Measurements from ENCODE around the gene CIRBP. TPM values are rescaled to one million over a fixed set of nuclear protein-coding genes. Genes with fewer than 3 reads are reported as not detected.

CIRBP gene
- total and polyA plus RNA-seq, 2 of the 13 experiments (the other 11 are each of a cell fraction or from before 2014, with no cell fraction given): 133 to 140 TPM

- TF ChIP-seq, protein P1, sequence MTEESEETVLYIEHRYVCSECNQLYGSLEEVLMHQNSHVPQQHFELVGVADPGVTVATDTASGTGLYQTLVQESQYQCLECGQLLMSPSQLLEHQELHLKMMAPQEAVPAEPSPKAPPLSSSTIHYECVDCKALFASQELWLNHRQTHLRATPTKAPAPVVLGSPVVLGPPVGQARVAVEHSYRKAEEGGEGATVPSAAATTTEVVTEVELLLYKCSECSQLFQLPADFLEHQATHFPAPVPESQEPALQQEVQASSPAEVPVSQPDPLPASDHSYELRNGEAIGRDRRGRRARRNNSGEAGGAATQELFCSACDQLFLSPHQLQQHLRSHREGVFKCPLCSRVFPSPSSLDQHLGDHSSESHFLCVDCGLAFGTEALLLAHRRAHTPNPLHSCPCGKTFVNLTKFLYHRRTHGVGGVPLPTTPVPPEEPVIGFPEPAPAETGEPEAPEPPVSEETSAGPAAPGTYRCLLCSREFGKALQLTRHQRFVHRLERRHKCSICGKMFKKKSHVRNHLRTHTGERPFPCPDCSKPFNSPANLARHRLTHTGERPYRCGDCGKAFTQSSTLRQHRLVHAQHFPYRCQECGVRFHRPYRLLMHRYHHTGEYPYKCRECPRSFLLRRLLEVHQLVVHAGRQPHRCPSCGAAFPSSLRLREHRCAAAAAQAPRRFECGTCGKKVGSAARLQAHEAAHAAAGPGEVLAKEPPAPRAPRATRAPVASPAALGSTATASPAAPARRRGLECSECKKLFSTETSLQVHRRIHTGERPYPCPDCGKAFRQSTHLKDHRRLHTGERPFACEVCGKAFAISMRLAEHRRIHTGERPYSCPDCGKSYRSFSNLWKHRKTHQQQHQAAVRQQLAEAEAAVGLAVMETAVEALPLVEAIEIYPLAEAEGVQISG (CRISPR knock-in tag; IDR thresholded peaks at IDR 0.05): peak; percentile 69
- TF ChIP-seq CCAR2 (optimal IDR thresholded peaks at IDR 0.05; ENCODE audit: low read depth, low read length) (no peak), HIVEP1 (CRISPR knock-in tag; IDR thresholded peaks at IDR 0.05) (peak; percentile 84), ZBTB44 (CRISPR knock-in tag; IDR thresholded peaks at IDR 0.05) (no peak), TRIM24 (CRISPR knock-in tag; IDR thresholded peaks at IDR 0.05) (no peak), NFYB (CRISPR knock-in tag; IDR thresholded peaks at IDR 0.05) (no peak), ATM (IDR thresholded peaks at IDR 0.05; ENCODE audit: borderline replicate concordance) (no peak), ZNF839 (CRISPR knock-in tag; IDR thresholded peaks at IDR 0.05; ENCODE audit: borderline replicate concordance) (no peak), TGIF2 (CRISPR knock-in tag; IDR thresholded peaks at IDR 0.05) (0 out of 2 replicates have a peak, but pooled peaks have one; percentile 26), ZNF598 (CRISPR knock-in tag; IDR thresholded peaks at IDR 0.05; ENCODE audit: borderline replicate concordance) (no peak), RBAK (CRISPR knock-in tag; IDR thresholded peaks at IDR 0.05) (no peak), NFIC (IDR thresholded peaks at IDR 0.05; ENCODE audit: low read length) (no peak), FOXJ3 (CRISPR knock-in tag; IDR thresholded peaks at IDR 0.05; ENCODE audit: borderline replicate concordance) (0 out of 2 replicates have a peak, but pooled peaks have one; percentile 23), FOXA1 (IDR thresholded peaks at IDR 0.05) (no peak), FOXA1 (CRISPR knock-in tag; IDR thresholded peaks at IDR 0.05) (peak; percentile 30; the same call in 1 of the 2 replicates), FOXC1 (CRISPR knock-in tag; IDR thresholded peaks at IDR 0.05; ENCODE audit: borderline replicate concordance) (no peak)
- TF ChIP-seq, protein P2, sequence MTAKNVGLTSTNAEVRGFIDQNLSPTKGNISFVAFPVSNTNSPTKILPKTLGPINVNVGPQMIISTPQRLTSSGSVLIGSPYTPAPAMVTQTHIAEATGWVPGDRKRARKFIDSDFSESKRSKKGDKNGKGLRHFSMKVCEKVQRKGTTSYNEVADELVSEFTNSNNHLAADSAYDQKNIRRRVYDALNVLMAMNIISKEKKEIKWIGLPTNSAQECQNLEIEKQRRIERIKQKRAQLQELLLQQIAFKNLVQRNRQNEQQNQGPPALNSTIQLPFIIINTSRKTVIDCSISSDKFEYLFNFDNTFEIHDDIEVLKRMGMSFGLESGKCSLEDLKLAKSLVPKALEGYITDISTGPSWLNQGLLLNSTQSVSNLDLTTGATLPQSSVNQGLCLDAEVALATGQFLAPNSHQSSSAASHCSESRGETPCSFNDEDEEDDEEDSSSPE (CRISPR knock-in tag; IDR thresholded peaks at IDR 0.05): 0 out of 2 replicates have a peak, but pooled peaks have one; percentile 19
- TF ChIP-seq, protein P3, sequence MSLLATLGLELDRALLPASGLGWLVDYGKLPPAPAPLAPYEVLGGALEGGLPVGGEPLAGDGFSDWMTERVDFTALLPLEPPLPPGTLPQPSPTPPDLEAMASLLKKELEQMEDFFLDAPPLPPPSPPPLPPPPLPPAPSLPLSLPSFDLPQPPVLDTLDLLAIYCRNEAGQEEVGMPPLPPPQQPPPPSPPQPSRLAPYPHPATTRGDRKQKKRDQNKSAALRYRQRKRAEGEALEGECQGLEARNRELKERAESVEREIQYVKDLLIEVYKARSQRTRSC (CRISPR knock-in tag; IDR thresholded peaks at IDR 0.05; ENCODE audit: low read depth): no peak
- TF ChIP-seq, protein P4, sequence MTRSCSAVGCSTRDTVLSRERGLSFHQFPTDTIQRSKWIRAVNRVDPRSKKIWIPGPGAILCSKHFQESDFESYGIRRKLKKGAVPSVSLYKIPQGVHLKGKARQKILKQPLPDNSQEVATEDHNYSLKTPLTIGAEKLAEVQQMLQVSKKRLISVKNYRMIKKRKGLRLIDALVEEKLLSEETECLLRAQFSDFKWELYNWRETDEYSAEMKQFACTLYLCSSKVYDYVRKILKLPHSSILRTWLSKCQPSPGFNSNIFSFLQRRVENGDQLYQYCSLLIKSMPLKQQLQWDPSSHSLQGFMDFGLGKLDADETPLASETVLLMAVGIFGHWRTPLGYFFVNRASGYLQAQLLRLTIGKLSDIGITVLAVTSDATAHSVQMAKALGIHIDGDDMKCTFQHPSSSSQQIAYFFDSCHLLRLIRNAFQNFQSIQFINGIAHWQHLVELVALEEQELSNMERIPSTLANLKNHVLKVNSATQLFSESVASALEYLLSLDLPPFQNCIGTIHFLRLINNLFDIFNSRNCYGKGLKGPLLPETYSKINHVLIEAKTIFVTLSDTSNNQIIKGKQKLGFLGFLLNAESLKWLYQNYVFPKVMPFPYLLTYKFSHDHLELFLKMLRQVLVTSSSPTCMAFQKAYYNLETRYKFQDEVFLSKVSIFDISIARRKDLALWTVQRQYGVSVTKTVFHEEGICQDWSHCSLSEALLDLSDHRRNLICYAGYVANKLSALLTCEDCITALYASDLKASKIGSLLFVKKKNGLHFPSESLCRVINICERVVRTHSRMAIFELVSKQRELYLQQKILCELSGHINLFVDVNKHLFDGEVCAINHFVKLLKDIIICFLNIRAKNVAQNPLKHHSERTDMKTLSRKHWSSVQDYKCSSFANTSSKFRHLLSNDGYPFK (CRISPR knock-in tag; IDR thresholded peaks at IDR 0.05; ENCODE audit: borderline replicate concordance): peak; percentile 71; the same call in 1 of the 2 replicates
- TF ChIP-seq, protein P5, sequence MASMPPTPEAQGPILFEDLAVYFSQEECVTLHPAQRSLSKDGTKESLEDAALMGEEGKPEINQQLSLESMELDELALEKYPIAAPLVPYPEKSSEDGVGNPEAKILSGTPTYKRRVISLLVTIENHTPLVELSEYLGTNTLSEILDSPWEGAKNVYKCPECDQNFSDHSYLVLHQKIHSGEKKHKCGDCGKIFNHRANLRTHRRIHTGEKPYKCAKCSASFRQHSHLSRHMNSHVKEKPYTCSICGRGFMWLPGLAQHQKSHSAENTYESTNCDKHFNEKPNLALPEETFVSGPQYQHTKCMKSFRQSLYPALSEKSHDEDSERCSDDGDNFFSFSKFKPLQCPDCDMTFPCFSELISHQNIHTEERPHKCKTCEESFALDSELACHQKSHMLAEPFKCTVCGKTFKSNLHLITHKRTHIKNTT (CRISPR knock-in tag; IDR thresholded peaks at IDR 0.05): no peak
These were observed 20.9 kb upstream of the CIRBP start, which contains the start of gene MIDN (continued) for GRCh38 chr19:1248139-1248785.

Measured in HepG2 (cell line).